GM19239 (cell line): ENCODE measurements around the gene TRIO.
"Not testable (repeated sequence)": the region's sequence is repeated elsewhere in the genome, so short reads cannot be mapped to it uniquely, and the experiment has no call there.

Experiments
- DNase-seq: peaks from one replicate; pipeline ENCODE4 v3.0.0; 2011; ENCODE audit warnings: low spot score; ENCODE audit not compliant: insufficient read length
- FAIRE-seq: peaks from 2 replicates; lab custom pipeline; 2011; peaks lifted over from hg19 to GRCh38; lab: Jason Lieb, UNC

Gene TRIO

DNA sequence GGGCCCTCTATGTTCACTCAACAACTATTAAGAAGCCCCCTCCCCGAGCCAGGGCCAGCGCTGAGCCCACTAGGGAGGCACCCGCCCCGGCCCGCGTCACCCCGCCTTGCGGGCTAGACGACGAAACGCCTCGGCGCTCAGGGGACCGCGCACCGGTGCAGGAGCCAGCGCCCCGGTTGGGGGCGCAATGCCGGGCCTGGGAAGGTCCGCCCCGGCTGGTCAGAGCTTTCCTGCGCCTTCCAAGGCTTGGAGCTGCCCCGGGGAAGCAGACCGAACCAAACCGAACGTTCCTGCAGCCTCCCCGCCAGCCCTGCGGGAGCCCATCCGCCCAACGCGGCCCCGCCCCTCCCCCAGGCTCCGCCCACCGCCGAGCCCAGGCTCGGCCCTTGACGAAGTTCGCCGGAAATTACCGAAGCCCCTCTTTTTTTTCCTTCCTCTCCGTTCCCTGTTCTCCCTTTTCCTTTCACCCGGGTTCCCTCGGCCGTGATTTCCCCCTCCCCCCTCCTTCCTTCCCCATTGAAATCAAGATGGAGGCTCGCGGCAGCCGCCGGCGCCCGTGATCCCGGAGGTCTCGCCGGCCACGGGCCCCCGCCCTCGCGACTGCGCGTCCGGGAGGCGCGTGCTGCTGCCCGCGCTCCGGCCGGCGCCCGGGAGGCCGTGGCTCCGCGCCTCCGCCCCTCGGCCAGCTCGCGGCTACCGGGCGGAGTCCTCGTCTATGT is at the start of gene TRIO:
Gene TRIO, plus strand, starts transcription at position 516 of the 719 bp plus-strand sequence. CDS start 384 bp downstream, outside the sequence.
- DNase-seq (peak; percentile 79), FAIRE-seq (peak; percentile 73)

DNA sequence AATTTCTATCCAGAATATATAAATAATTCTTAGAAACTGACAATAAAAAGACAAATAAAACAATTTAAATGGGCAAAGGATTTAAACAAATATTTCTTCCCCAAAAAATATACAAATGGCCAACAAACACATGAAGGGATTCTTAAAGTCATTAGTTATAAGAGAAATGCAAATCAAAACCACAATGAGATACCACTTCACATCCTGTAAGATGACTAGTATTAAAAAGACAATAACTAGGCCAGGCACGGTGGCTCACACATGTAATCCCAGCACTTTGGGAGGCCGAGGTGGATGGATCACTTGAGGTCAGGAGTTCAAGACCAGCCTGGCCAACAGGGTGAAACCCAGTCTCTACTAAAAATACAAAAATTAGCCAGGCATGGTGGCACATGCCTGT is 45.8 kb upstream of the TRIO start:
- not testable (repeated sequence) for FAIRE-seq, DNase-seq

DNA sequence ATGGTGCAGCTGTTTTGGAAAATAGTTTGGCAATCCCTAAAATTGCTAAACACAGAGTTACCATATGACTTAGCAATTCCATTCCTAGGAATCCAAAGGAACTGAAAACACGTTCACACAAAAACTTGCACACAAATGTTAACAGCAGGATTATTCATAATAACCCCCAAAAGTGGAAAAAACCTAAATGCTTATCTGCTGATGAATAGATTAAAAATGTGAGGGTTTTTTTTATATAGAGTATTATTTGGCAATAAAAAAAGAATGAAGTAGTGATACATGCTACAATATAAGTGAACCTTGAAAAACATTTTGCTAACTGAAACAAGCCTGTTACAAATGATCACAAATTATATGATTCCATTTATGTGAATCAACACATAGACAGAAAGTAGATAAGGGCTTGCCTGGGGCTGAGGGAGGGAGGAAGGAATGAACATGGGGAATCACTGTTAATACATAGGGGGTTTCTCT is 45.1 kb upstream of the TRIO start:
- FAIRE-seq (no peak), DNase-seq (no peak)

DNA sequence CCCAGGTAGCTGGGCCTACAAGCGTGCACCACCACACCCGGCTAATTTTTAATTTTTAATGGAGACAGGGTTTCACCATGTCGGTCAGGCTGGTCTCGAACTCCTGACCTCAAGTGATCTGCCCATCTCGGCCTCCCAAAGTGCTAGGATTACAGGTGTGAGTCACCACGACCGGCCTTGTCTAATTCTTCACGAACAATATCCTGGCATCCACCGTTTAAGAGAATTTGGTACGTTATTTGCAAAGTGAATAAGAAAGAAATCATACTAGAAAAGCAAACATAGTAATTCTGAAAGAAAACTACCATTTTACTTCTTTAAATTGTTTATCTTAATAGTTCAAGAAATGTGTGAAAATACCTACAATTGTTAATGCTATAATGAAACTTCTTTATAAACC is 42.9 kb upstream of the TRIO start:
- no peak for FAIRE-seq
- DNase-seq: no peak

DNA sequence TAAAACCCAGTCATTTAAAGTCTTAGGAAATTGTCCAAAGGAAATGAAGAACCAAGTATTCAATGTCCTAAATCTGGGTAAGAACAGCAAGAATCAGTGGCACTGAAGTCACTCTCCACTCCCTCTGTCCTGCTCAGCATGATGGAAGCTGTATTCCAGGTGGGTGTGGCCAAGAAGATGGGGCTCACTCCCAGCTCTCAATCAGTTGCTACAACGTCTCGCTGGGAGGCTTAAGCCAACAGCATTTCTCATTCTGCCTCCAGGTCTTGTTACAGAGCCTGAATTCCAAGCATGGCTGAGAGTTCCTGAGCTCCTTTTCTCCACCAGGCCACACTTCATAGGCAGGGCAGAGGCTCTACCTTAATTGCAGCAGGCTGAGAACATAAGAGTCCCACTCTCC is 41.2 kb upstream of the TRIO start:
- FAIRE-seq (no peak), DNase-seq (no peak)

DNA sequence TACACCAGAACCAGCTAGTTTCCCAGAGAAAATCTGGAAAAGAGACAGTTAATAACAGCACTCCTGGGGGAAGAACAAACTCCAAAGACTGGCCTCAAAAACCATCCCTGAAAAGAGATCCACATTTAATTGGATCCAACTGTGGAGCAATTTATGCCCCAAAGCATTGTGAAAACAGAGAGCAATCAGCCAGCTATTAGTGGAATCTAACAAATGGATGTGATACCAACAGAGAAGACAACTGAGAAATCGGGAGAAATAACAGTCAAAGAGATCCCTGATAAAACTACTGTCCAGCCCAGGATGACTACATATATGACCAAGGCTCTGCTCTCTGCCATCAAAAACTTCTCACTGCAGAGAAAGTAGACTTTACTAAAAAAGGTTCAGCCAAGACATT is 40.5 kb upstream of the TRIO start:
- FAIRE-seq (no peak), DNase-seq (no peak)

DNA sequence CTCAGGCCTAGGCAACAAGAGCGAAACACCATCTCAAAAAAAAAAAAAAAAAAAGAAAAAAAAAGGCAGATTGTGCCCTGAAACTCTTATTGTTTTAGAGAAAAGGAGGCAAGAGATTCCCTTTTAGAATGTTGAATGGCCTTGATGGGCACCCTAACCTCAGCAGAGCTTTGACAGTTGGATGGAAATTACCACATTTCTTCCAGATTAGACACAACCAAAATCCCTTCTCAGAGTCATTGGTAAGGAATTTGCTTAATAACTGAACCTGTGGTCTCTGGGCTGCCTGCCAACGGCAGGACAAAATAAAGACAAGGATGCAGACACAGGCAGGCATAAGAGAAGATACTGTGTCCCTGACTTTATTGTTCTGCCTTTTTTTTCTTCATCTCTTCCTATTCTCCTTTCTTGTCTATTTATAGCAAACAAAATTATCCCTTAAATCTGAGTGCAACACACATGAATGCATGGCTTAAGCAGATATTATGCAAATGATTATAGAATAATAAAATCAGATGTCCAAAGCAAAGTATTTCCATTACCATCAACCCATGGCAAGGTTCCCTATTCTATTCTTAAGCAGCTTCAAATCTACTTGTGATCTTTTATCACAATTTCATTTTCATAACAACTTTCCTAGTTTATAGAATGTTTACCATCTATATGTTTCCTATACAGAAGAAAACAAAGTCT is 37.3 kb upstream of the TRIO start:
- no peak for DNase-seq
- peak; percentile 26 for FAIRE-seq

DNA sequence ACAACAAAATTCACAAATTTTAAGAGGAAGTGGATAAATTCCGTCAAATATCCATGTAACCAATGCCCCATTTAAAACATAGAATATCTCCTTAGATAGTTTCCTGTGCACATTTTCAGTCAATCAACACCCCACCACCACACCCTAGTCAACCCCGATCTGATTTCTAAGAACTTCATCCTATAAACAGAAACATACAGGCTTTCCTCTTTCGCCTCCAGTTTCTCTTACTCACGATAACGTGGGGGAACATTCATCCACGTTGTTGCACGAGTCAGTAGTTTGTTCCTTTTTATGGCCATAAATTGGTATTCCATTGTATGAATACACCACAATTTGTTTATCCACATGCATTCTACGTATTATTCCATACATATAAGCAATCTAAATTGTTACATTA is 35.6 kb upstream of the TRIO start:
- FAIRE-seq (no peak), DNase-seq (no peak)

DNA sequence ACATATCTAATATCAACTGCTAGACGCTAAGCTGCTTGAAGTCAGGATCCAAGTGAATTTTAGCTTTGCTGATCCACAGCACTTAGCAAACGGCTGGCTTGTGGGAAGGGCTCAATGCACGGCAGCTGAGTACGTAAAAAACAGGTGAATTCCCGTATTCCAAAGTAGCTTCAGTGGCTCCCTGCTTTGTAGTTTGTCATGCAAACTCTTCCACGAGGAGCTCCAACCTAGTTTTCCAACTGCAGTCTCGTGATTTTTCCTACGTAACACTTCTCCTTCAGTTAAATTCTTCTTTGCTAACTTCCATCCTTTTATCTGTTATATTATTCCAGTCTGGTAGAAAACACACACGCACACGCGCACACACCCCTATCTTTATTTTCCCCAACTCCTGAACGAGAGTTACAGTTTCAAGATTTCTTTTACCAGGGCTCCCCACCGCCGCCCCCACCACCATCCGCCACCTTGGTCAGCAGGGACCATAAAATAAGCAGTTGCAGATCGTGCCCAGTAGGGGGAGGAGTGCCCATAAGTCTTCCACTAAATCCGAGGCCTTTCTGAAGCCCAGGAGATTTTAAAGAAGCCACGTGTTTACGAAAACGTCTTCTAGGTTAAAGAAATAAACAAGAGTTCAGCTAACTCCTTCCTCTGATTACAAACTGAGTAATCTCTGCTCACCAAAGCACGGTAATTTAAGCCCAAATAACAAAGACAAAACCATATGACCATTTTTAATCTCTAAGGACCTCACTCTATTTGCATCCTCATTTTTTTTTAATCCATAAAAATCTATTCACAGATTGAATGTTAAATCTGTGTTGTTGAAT is 34.8 kb upstream of the TRIO start:
- FAIRE-seq (peak; percentile 96), DNase-seq (peak; percentile 52)

DNA sequence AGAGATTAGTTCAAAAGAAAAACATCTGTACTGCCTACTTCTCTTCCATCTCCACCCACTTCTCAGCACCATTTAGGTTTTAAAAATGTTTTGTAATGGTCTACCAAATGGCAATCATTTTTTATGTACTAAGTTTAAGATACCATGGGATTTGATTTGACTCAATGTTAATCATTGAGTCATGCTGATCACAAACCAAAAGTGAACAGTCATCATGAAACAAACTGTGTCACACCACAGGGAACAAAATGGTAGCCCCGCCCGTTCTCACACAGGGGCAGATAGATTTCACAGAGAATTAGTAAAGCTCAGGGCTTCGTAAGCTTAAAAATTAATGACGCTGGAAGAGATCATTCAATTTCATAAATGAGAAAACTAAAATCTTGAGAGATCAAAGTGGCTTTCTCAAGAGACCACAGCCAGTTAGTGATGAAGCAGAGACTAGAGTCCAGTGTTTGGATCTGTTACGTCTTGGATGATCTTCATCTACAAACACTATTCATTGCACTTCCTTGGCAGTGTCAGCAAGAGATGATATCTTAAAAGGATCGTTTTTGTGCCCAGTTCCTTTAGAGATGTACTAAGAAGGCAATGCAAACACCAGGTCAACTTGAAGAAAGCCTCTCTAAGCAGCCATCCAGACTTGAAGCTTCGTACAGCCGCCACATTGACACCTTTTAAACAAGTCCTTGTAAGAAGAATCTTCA is 33.9 kb upstream of the TRIO start:
- FAIRE-seq (peak; percentile 94), DNase-seq (peak; percentile 31)

DNA sequence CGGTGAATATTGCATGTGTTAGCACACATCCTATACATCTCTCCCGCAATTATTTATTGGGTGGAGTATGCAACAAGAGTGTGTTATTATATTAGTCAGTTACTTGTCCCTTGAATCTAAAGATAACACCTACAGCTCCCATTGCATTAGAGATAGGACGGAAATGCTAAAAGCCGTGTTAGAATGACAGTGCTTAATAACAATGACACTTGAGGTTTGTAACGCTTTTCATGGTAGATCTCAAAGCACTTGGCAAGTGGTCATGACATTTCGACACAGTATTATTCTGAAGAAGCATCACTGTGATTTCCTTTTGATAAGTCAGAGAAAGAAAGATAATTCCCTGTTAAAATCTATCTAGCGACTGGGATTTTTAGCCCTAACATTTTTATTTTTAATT is 33.4 kb upstream of the TRIO start:
- no peak for DNase-seq
- no peak for FAIRE-seq

DNA sequence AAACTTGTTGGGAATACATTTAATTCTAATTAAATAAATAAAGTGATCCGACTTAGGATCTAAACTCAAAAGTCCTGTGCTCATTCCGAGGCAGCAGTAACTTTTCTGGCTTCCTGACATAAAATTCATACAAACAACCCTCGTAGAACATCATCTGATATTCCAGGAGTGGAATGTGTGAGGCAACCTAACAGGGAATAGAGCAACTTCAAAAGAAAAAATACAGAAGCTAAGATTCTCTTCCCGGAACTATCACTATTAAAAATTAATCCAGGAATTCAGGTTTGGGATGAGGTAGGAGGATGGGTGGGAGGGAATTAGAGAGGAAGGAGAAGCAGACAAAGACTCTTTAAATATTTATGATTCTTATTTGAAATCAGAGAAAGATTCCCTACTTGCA is 32.9 kb upstream of the TRIO start:
- DNase-seq: no peak
- no peak for FAIRE-seq

DNA sequence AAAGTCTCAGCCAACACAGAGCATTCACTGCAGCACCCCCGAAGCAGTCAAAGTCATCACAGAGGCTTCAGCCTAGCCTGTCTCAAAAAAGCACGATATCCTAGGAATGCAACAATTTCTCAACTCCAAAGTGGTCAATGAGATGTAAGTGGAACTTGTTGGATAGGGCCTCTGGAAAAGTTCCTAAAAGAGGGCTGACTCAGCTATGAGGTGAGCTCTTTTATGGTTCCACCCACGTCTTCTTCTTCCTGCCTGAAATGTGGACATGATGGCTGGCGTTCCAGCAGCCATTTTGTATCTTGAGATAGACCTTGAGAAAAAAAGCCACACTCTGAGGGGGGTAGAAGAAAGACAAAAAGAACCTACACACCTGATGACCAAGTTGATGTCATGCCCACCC is 32.5 kb upstream of the TRIO start:
- FAIRE-seq (no peak), DNase-seq (no peak)

DNA sequence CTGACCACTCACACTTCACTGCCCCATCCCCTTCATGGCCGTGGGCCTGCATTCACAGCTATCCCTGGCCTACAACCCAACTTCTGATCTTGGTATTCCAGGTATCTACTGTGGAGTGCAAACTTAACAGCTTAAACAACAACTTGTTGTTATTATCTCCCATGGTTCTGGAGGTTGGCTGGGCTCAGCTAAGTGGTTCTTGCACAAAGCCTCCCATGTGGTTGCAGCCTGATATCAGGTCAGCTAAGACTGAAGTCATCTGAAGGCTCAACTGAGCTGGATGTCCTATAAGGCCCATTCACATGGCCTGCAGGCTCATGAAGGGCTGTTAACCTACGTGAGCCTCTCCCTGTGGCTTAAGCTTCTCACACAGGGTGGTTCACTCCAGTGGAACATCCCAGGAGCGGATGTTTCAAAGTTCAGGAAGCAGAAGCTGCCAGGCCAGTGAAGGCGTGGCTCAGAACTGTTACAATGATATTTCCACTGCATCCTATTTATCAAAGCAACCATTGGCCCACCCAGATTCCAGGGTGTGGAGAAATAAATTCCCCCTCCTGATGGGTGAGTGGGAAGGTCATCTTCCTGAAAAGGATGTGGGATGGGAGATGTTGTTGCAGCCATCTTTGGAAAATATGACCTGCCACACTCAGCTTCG is 30.0 kb upstream of the TRIO start:
- FAIRE-seq: no peak
- DNase-seq: no peak

DNA sequence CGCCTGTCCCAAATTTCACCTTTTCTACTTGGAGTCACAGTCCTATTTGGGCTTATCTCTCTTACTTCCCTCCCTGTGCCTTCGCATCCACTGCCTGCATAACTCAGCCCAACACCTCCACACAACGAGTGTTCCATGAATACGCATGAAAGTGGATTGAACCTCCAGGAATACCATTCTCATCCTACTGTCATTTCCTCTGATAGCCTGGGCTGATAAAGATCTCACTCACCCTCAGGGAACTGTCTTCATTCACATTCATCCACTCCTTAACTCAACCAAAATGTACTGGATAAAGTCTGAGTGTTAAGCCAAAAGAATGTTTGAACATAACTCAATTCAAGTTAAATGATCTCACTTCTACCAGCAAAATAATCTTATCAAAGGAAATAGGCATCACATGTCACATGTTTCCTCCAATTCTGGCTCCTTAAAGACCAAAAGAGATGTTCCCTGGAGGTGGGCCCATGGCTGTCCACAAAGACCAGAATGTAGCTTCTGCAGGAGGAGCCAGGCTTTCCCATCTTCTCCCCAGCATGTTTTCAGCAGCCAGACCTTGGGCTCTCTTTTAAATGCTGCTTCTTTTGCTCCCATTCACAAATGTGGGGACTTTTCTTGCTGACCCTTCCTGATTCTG is 28.4 kb upstream of the TRIO start:
- no peak for FAIRE-seq
- DNase-seq: no peak

DNA sequence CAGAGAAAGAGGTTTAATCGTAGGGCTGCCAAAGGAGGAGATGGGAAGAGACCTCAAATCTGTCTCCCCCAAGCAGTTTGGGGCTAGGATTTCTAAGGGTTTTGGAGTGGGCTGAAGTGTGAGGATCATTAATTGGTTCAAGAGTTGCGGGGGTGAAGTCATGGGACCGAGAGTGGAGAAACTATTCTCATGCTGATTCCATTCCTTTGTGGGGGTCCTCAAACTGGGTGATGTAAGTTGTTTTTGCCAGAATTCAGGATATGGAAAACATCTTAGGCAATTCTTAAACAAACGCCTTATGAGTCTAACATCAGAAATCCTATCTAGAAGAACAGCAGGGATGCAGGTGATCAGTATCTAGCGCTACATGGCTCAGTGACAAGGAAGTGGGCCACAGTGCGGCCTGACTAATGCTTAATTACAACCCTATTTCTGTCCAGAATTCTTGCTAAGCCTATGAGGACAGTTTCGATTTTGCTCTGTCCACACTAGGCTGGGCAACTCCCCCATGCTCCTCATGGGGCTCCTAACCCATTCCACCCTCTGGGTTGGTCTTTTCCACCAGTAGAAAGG is 27.7 kb upstream of the TRIO start:
- FAIRE-seq (no peak), DNase-seq (no peak)

DNA sequence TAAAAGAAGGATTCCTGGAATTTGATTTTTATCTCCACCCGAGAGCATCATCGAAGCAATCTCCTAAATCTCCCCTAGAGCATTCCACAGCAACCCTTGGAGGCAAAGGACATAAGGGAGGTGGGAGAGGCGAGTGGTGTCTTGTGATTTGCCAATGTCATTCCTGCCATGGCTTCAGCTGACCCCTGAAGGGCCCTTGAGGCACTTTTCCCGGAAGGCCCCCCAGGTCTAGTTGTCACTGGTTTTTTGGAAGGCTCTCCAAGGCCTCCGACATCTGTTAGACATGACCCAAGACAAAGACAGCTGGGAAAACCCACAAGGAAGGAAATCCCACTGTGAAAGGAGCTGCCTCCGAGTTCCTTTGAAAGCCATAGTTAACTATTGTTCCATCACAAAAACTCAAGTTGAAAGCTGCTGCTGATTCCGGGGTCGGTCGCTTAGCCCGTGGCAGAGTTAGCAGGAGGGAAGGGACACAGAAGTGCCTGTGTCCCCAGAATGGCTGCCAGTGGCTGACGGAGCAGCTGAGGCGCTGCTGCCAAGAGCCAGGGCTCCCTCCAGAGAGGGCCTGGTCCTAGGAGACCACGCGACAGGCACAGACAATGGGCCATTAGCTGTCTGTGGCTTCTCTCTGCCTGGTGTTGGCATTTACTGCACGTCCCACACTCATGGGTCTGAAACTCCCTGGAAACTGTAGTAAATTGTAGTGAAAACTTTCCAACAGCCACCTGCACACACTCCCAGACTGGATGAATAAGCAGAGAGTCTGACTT is 24.4 kb upstream of the TRIO start:
- no peak for FAIRE-seq
- DNase-seq: no peak

DNA sequence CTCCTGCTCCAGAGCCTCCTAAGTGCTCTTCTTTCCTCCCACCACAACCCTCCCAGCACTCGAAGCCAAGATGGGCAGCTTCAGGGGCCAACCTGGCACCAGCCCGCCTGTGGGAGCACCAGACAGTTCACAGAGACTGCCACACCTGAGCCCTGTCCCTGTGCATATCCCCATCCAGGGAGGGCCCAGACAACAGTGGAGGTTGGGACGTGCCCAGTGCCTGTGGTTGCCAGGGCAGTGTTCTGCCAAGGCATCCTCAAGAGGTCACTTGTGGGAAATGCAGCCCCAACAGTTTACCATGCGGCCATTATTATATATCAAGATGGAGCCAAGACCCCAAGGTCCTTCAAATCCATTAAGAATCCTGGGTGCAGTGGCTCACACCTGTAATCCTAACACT is 23.0 kb upstream of the TRIO start:
- DNase-seq (no peak), FAIRE-seq (no peak)
